AG04449 (cell line): ENCODE data around the gene PPM1H.

Source experiments
- CTCF ChIA-PET: fragments of 350-600 bp; formaldehyde crosslinking; extraction: SDS; loops from one replicate; lab custom pipeline; 2021; ENCODE audit warnings: antibody characterized with exemption; lab: Yijun Ruan, JAX
- POLR2A ChIA-PET: fragments of 400-600, 350-600 bp; formaldehyde crosslinking; extraction: SDS; loops from one replicate; lab custom pipeline; 2020; ENCODE audit warnings: antibody characterized with exemption, inconsistent platforms; lab: Yijun Ruan, JAX
- DNase-seq: peaks from one replicate; pipeline ENCODE4 v3.0.0-alpha.2; 2010; ENCODE audit warnings: low read depth, low spot score
- H3K4me3 ChIP-seq: 2 replicates; pipeline ENCODE4 v1.5.1; 2011; ENCODE audit warnings: low read depth, mild to moderate bottlenecking, control low read depth, low read length
- TF ChIP-seq, protein P1 (sequence below): IDR thresholded peaks from one replicate; pipeline ENCODE4 v1.5.1; 2011; ENCODE audit warnings: mild to moderate bottlenecking, moderate library complexity, low read length, control low read depth, inconsistent platforms; ENCODE audit not compliant: insufficient read depth; ENCODE audit errors: missing control alignments

PPM1H gene

GRCh38 chr12:62597253-62597652, 337.7 kb downstream of the PPM1H start:
- no peak overlapping the region for H3K4me3 ChIP-seq
- ChIA-PET POLR2A (no interaction called here), CTCF (no interaction called here)
- DNase-seq, result no peak
- TF ChIP-seq, protein P1, sequence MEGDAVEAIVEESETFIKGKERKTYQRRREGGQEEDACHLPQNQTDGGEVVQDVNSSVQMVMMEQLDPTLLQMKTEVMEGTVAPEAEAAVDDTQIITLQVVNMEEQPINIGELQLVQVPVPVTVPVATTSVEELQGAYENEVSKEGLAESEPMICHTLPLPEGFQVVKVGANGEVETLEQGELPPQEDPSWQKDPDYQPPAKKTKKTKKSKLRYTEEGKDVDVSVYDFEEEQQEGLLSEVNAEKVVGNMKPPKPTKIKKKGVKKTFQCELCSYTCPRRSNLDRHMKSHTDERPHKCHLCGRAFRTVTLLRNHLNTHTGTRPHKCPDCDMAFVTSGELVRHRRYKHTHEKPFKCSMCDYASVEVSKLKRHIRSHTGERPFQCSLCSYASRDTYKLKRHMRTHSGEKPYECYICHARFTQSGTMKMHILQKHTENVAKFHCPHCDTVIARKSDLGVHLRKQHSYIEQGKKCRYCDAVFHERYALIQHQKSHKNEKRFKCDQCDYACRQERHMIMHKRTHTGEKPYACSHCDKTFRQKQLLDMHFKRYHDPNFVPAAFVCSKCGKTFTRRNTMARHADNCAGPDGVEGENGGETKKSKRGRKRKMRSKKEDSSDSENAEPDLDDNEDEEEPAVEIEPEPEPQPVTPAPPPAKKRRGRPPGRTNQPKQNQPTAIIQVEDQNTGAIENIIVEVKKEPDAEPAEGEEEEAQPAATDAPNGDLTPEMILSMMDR, result no peak
